SU-DHL-6 (cell line): ENCODE measurements around the gene ADD1.

Source experiments
- H2AFZ ChIP-seq: fragments of 200-600 bp; sonication (generic); 2 replicates; pipeline ENCODE4 v1.6.1; 2014; ENCODE audit warnings: low read depth, mild to moderate bottlenecking, moderate library complexity, mixed read lengths, antibody characterized with exemption, low read length; ENCODE audit not compliant: severe bottlenecking
- H3F3A ChIP-seq: fragments of 200-600 bp; shearing (Covaris generic); 2 replicates; pipeline ENCODE4 v1.6.0; 2016; ENCODE audit warnings: antibody characterized with exemption, mild to moderate bottlenecking; ENCODE audit not compliant: insufficient read depth
- H3K27ac ChIP-seq: fragments of 200-600 bp; sonication (generic); 2 replicates; pipeline ENCODE4 v1.5.1; 2016; ENCODE audit warnings: low read depth, mild to moderate bottlenecking, low read length, moderate library complexity, mixed read lengths
- H3K27me3 ChIP-seq: fragments of 200-600 bp; sonication (generic), shearing (Covaris generic); 2 replicates; pipeline ENCODE4 v1.6.0; 2014; ENCODE audit warnings: mild to moderate bottlenecking, low read length
- H3K36me3 ChIP-seq: fragments of 200-600 bp; sonication (generic); 2 replicates; pipeline ENCODE4 v1.6.1; 2014; ENCODE audit warnings: mild to moderate bottlenecking, low read length, mixed read lengths
- H3K4me2 ChIP-seq: fragments of 300-600, 200-600 bp; shearing (Covaris generic), sonication (generic); 2 replicates; pipeline ENCODE4 v1.6.0; 2014; ENCODE audit warnings: low read length, low read depth, mild to moderate bottlenecking; ENCODE audit not compliant: poor library complexity, severe bottlenecking
- H3K4me3 ChIP-seq: fragments of 200-600 bp; sonication (generic); 2 replicates; pipeline ENCODE4 v1.5.1; 2014; ENCODE audit warnings: antibody characterized with exemption, low read length, mild to moderate bottlenecking, mixed read lengths; ENCODE audit not compliant: insufficient read depth, poor library complexity, severe bottlenecking
- H3K79me2 ChIP-seq: fragments of 200-600 bp; sonication (generic); 2 replicates; pipeline ENCODE4 v1.6.1; 2014; ENCODE audit warnings: mild to moderate bottlenecking, low read length, moderate library complexity; ENCODE audit not compliant: insufficient read depth
- H3K9ac ChIP-seq: fragments of 200-600 bp; sonication (generic); 2 replicates; pipeline ENCODE4 v1.7.0; 2014; ENCODE audit warnings: mild to moderate bottlenecking, low read length
- H3K9me2 ChIP-seq: fragments of 200-600 bp; sonication (generic); replicated peaks from 2 replicates; pipeline ENCODE4 v1.6.1; 2014; ENCODE audit warnings: low read length; ENCODE audit not compliant: insufficient read depth
- H3K9me3 ChIP-seq: fragments of 200-600 bp; sonication (generic); 2 replicates; pipeline ENCODE4 v1.6.1; 2014; ENCODE audit warnings: low read length, mixed read lengths; ENCODE audit not compliant: insufficient read depth
- H4K20me1 ChIP-seq: fragments of 200-600 bp; sonication (generic); 2 replicates; pipeline ENCODE4 v1.6.1; 2014; ENCODE audit warnings: low read depth, mild to moderate bottlenecking, antibody characterized with exemption, low read length, moderate library complexity, mixed read lengths
- EZH2phosphoT487 ChIP-seq: fragments of 200-600 bp; sonication (generic), shearing (Covaris generic); conservative IDR thresholded peaks from 2 replicates; pipeline ENCODE4 v1.6.1; 2018; ENCODE audit warnings: mild to moderate bottlenecking, antibody characterized with exemption, low read length, moderate library complexity, mixed read lengths
- TF ChIP-seq, protein P1 (sequence below): fragments of 200-600 bp; sonication (generic); IDR thresholded peaks from one replicate; pipeline ENCODE4 v1.5.1; 2017; ENCODE audit warnings: antibody characterized with exemption, mild to moderate bottlenecking, low read length, moderate library complexity; ENCODE audit not compliant: insufficient read depth, poor library complexity, severe bottlenecking

The ADD1 gene

GRCh38 chr4:2968381-2968780 lies 124.7 kb downstream of the ADD1 start:
- Histone ChIP-seq H4K20me1 (no peaks in the 10 kb centered on the region), H2AFZ (no peak overlapping the region), H3K4me3 (no peak overlapping the region), H3K79me2 (peaks cover 12% of the 10 kb centered on the region), H3K9me3 (no peaks in the 10 kb centered on the region), H3K4me2 (no peak overlapping the region), H3F3A (no peaks in the 10 kb centered on the region; the same call in 1 of the 2 replicates), H3K27me3 (no peaks in the 10 kb centered on the region), H3K36me3 (no peaks in the 10 kb centered on the region), H3K27ac (no peak overlapping the region), H3K9ac (no peak overlapping the region), H3K9me2 (no peaks in the 10 kb centered on the region)
- no peak for TF ChIP-seq EZH2phosphoT487
- TF ChIP-seq, protein P1, sequence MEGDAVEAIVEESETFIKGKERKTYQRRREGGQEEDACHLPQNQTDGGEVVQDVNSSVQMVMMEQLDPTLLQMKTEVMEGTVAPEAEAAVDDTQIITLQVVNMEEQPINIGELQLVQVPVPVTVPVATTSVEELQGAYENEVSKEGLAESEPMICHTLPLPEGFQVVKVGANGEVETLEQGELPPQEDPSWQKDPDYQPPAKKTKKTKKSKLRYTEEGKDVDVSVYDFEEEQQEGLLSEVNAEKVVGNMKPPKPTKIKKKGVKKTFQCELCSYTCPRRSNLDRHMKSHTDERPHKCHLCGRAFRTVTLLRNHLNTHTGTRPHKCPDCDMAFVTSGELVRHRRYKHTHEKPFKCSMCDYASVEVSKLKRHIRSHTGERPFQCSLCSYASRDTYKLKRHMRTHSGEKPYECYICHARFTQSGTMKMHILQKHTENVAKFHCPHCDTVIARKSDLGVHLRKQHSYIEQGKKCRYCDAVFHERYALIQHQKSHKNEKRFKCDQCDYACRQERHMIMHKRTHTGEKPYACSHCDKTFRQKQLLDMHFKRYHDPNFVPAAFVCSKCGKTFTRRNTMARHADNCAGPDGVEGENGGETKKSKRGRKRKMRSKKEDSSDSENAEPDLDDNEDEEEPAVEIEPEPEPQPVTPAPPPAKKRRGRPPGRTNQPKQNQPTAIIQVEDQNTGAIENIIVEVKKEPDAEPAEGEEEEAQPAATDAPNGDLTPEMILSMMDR = no peak

DNA sequence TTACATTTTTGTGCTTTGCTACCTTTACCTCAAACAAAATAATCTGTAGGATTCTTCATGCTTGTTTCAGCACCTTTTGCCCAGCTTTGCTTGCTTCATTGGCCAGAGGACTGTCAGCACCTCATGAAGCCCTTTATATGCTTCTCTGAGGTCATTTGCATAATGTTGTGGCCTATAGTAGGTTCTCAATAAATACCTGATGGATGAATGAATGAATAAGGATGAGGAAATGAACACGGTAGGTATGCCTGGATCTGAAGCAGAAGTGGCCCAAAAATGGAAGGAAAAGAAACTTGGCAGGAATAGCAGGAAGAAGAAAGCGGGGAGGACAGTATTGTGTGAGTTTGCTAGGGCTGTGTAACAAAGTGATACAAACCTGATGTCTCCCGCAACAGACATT lies 127.6 kb downstream of the ADD1 start:
- Histone ChIP-seq H3K9me3 (no peaks in the 10 kb centered on the region), H2AFZ (no peak overlapping the region), H3K27me3 (no peaks in the 10 kb centered on the region), H4K20me1 (no peaks in the 10 kb centered on the region), H3F3A (no peaks in the 10 kb centered on the region; the same call in 1 of the 2 replicates), H3K79me2 (peaks cover 5% of the 10 kb centered on the region; the same call in 1 of the 2 replicates), H3K9ac (no peak overlapping the region), H3K4me3 (no peak overlapping the region), H3K4me2 (no peak overlapping the region), H3K9me2 (no peaks in the 10 kb centered on the region), H3K36me3 (no peaks in the 10 kb centered on the region), H3K27ac (no peak overlapping the region)
- TF ChIP-seq, protein P1 = no peak

DNA sequence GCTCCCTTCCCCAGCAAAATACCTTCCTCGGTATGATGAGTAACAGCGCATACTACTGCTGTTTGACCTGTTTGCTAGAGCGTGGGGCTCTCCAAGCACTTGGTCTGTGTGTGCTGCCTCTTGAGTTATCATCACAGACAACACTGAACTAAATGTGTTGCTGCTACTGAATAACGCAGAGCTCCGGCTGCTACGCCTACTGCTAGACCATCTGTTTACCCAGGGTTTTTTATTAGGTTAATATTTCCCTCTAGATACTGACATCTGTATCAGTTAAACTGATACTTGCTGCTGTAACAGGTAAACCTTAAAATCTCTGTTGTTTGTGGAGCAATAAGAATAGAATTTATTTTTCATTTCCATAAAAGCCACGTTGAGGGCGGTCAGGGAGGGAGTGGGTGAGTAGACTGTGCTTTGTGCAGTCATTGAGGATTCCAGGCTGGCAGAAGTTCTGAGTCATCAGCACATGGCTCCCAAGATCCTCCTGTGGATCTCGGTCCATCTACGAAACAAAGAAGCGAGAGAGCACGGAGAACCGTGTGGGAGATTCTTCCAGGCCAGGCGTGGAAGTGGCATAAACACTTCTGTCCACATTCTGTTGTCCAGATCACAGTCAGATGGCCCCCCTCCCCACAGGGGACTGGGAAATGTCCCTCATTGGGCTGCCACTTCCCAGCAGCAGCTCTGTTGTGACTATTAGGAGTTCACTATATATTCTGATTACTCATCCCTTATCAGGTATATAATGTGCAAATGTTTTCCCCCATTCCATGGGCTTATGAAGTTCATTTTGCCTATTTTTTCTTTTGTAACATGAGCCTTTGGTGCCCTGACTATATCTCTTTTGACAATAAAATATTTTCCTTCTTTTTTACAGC lies 133.8 kb downstream of the ADD1 start:
- H3K36me3 ChIP-seq = no peaks in the 10 kb centered on the region
- H3K4me2 ChIP-seq = no peak overlapping the region
- no peak overlapping the region for H2AFZ ChIP-seq

More for the DNA sequence above, 133.8 kb downstream of the ADD1 start:
- H3K4me3 ChIP-seq = no peak overlapping the region
- H3K9ac ChIP-seq = no peak overlapping the region
- no peaks in the 10 kb centered on the region for H3K27me3 ChIP-seq
- no peaks in the 10 kb centered on the region for H3K79me2 ChIP-seq
- H3K27ac ChIP-seq = no peak overlapping the region
- no peaks in the 10 kb centered on the region for H3K9me2 ChIP-seq
- peaks cover 25% of the 10 kb centered on the region; the same call in 1 of the 2 replicates for H3K9me3 ChIP-seq
- H4K20me1 ChIP-seq = no peaks in the 10 kb centered on the region
- TF ChIP-seq, protein P1 = no peak
- no peak for TF ChIP-seq EZH2phosphoT487
- no peaks in the 10 kb centered on the region for H3F3A ChIP-seq
